GM12873 (cell line): ENCODE results near the gene FBLN1.

Source experiments
- CTCF ChIP-seq: IDR thresholded peaks from 2 replicates; pipeline ENCODE4 v1.5.1; 2012; ENCODE audit warnings: low read depth, mild to moderate bottlenecking, moderate library complexity, low read length, control low read depth; ENCODE audit not compliant: insufficient read depth; ENCODE audit errors: missing control alignments

FBLN1 gene

GRCh38 chr22:45478108-45478771 is 24.4 kb upstream of the FBLN1 start:
- no peak for TF ChIP-seq CTCF

- no peak for TF ChIP-seq CTCF
Observed at GRCh38 chr22:45480717-45481116, 22.0 kb upstream of the FBLN1 start.

GRCh38 chr22:45481661-45482060 is 21.0 kb upstream of the FBLN1 start:
- no peak for TF ChIP-seq CTCF

GRCh38 chr22:45482169-45482568 is 20.5 kb upstream of the FBLN1 start:
- TF ChIP-seq CTCF, result no peak

GRCh38 chr22:45483319-45483718 is 19.4 kb upstream of the FBLN1 start:
- TF ChIP-seq CTCF, result no peak

- TF ChIP-seq CTCF, result no peak
Observed at GRCh38 chr22:45483918-45484499, 18.7 kb upstream of the FBLN1 start.

GRCh38 chr22:45484742-45485141 is 17.9 kb upstream of the FBLN1 start:
- TF ChIP-seq CTCF, result no peak

- no peak for TF ChIP-seq CTCF
Observed at GRCh38 chr22:45485261-45485660, 17.4 kb upstream of the FBLN1 start.
